Raji (cell line): ENCODE results near the gene CSF2RB.

Experiments
- POLR2A ChIP-seq: IDR thresholded peaks from 2 replicates; pipeline ENCODE4 v1.6.1; 2011; ENCODE audit warnings: low read depth, low read length, control low read depth; ENCODE audit not compliant: insufficient read depth

The CSF2RB gene

DNA sequence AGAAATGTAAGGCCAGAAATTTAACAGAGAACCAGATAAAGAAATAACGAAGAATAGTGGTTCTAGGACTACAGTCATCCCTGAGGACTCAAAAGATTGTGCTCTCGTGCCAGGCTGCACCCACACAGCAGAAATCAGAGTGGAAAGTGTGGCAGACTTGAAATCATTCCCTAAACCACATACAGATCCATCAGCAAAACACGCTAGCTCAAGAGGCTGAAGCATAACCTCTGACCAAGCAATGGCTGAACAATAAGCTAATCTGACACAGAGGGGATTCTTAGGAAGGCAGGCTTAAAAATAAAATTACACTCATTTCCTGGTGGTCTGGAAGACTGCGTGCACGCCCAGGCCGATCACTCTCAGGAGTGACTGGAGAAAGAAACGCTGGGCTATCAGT is 33.7 kb upstream of the CSF2RB start:
- no peak for TF ChIP-seq POLR2A

DNA sequence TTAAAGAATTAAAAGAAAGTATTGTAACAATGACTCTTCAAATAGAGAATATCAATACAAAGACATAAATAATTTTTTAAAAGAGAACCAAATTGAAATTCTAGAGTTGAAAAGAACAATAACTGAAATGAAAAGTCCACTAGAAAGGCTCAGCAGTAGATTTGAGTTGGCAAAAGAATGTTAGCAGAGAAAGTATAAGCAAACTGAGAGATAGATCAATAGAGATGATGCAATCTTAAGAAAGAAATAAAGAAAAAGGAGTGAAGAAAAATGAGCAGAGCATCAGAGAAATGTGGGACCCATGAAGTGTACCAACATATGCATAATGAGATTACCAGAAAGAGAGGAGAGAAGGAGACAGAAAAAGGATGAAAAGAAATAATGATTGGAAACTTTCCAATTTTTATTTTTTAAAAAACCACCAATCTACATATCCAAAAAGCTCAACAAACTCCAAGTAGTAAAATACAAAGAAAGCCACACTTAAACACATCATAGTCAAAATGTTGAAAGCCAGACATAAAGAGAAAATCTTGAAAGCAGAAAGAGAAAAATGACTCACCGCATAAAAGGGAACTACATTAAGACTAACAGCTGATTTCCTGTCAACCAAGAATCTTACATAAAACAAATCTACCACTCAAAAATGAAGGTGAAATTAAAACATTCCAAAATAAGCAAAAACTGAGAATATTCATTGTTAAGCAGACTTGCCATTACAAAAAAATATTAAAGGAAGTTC is 31.8 kb upstream of the CSF2RB start:
- TF ChIP-seq POLR2A = no peak

DNA sequence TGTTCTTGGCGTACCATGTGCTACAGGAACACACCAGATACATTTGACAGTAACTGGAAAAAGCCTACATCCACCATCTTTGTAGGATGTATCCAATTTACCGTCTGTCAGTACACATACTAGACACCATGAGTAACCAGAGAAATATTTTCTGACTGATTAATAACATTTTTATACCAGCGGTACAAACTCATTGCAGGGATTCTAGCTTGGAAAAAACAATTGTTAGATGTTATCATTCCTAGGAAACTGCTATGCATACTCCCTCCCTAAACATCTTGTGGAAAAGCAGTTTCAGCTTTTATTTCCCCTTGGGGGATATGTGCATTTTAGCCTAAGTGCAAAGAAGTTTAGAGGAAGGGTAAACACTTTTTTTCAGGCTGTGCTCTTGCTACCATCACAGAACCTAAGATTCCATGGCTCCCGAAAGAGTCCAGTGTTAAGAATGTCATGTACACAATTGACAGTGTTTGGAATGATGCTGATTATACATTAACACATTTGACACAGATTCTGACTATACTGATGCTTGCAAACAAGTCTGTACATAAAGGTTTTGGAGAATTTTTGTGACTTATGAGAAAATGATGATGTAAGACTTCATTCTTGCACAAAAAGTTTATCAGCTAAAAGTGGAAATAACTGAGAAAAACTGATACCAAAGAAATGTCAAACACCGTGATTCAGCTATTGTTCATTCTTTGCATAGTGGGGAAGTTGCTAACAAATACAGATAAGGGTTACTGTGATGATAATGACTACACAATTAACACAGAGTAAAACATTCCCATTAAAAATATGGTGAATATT is 28.9 kb upstream of the CSF2RB start:
- TF ChIP-seq POLR2A = no peak

DNA sequence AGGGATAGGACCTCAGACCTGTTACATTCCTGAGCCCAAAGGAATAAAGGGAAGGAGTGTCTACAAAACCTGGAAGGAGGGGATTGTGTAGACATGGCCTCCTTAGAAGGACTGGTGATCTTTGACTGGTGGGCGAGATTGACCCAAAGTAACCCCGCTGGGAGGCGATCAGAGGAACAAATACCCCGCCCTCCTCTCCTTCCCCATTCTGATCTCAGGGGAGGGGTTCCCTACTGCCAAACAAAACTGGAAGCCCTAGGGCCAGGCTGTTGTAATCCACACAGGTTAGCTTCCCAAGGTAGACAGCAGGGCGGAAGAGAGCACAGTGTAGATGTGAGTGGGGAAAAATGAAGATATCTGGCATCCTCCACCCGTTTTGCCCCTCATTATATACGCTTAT is 28.0 kb upstream of the CSF2RB start:
- no peak for TF ChIP-seq POLR2A

DNA sequence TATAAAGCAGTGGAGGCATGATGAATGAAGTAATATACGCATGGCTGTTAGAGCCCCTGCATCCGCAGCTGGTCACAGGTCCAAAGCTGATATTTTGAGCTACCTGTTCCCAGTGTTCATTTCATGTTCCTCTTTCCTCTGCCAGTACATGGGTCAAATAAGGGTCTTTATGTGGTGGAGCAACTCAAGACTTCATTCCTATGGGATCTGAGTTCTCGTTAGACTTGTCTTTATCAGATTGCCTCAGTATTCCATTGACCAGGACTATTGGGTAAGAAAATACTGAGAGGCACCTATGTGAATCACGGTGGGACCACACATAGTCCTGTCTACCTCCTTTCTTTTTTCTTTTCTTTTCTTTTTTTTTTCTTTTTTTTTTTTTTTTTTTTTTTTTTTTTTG is 27.4 kb upstream of the CSF2RB start:
- TF ChIP-seq POLR2A = no peak

DNA sequence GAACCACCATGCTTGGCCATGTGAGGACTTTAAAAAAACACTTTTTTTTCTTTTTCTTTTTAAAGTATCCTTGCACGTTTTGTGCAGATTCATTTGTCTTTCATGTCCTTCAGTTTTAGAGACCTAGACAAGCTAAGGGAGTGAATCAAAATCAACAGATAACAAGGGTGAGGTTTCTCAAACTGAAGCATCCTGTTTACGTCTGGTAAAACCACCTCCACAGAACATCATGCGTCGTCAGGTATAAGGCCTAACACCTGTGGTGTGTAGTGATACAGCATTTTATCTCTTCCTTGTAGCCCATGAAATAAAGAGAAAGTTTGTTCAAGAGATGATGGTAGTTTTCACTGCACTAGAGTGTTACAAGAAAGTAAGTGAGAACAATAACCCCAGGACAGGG is 26.3 kb upstream of the CSF2RB start:
- TF ChIP-seq POLR2A = no peak

DNA sequence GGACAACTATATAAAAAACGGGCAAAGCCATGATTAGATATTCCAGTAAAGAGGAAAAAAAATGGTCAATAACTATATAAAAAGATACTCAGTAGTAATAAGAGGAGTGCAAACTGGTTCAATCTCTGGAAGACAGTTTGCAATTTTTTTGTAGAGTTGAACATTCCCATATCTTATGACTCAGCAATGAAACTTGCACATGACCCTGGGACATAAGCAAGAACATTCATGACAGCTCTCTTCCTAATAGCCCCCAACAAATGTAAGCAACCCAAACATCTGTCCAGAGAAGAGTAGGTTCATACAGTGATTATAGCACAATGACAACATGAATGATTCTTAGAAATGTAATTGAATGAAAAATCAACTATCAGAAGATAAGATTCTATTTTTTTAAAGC is 21.8 kb upstream of the CSF2RB start:
- TF ChIP-seq POLR2A = no peak

DNA sequence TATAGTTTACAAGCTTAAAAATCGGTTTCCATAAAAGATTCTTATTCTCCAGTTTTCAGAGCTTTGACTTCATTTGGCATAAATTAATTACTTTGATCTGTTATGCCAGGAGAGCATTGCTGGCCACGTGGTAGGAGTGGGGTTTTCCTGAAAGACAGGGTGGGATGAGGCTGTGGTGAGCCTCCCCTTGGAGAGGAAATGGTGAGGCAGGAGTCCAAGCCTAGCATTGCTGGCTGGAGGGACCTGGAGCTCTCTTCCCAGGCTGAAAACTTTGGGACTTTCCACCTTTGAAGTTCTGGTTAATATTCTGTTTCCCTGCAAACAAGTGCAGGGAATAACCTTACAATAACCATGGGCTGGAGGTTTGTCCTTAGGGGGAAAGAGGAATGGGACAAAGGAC is 21.1 kb upstream of the CSF2RB start:
- TF ChIP-seq POLR2A = no peak

DNA sequence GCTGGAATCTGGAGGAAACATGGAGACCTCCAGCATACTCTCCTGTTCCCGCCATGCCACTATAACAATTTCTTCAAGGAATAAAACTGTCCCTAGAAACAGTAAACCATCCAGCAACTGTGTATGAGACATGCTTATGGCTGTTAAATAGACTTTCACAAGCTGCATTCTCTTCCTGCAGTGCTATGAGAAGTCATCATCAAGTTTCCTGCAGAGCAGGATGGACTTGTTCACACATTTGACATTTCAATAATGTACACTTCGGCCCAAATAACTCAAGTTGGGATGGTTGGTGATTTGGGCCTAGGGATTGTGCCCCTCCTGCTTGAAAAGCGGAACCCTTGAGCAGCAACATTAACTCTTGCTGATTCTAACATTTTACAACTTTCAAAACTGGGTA is 20.2 kb upstream of the CSF2RB start:
- no peak for TF ChIP-seq POLR2A

DNA sequence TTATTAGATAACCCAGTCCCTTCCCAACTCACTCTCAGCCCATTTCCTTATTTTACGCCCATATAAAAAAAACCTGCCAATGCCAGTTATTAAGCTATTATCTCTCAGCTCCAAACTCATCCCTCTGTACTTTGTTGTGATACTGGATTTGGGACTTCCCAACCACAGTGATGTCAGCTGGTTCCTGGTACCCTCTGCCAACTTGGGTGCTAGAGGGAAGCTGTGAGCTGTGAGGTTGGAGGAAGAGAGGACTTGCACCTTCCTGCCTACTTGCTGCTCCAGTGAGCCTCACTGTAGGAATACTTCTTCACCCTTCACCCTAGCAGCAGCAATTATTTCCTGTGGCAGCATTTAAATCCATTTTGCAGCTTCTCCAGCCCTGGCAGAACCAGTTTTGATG is 19.2 kb upstream of the CSF2RB start:
- no peak for TF ChIP-seq POLR2A

DNA sequence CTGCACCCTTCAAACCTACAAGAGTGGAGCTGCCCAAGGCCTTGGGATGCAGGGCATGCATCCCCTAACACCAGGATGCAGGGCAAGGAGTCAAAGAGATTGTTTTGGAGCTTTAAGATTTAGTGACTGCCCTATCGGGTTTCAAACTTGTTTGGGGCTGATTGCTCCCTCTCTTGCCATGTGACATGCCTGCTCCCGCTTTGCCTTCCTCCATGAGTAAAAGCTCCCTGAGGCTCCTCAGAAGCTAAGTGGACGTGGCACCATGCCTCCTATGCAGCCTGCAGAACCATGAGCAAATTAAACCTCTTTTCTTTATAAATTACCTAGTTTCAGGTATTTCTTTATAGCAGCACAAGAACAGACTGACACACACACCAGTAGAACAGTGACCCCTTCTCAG is 15.8 kb upstream of the CSF2RB start:
- no peak for TF ChIP-seq POLR2A

DNA sequence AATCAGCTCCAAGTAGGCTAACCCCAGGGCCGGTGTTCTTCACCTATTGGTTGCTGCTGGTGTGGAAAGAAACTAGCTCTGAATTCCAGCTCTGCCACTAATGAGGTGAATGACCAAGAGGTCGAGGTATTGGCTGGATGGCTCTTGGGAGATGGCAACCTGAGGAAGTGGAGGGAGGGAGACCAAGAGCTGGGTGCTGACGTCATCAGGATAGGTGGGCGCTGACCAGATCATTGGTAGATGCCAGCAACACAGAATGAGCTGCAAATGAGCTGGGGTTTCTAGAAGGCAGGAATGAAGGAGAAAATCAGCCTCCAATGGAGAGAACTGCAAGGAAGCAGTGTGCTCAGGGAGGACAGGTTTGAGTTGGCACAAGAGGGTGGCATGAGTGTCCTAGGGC is 14.7 kb upstream of the CSF2RB start:
- TF ChIP-seq POLR2A = no peak

DNA sequence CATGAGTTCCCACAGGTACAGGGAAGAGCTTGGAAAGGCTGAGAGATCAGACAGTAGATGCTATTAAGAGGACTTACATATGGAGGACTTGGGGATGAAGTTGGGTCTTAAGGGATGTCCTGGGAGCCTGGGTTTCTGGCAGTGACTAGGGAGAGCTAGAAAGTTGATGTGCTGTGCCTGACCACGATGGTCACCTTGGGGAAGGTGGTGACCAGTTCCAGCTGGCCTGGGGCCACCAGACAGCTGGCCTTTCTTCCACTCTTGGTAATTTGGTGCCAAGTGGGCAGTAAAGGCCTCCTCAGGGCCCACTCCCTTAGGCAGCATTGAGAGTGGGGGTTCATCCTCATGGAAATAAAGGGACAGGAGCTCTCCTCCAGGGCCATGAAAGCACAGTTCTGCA is 13.9 kb upstream of the CSF2RB start:
- TF ChIP-seq POLR2A = no peak

DNA sequence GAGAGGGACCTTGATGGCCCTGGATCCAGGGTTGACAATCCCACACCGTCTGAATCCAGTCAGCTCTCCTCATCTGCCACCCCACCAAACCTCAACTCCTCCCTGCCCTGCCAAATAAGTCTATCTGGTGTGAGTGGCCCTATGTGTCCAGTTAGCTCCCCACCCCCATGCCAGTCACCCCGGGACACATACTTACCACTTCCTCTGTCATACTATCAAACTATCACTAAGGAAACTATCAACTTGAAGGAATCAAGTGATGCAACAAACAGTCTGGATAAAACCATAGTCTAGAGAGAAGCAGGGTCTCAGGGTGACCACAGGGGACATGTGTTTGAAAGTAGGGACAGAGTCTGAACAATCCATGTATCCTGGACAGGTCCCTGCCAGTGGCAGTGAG is 13.2 kb upstream of the CSF2RB start:
- TF ChIP-seq POLR2A = no peak

DNA sequence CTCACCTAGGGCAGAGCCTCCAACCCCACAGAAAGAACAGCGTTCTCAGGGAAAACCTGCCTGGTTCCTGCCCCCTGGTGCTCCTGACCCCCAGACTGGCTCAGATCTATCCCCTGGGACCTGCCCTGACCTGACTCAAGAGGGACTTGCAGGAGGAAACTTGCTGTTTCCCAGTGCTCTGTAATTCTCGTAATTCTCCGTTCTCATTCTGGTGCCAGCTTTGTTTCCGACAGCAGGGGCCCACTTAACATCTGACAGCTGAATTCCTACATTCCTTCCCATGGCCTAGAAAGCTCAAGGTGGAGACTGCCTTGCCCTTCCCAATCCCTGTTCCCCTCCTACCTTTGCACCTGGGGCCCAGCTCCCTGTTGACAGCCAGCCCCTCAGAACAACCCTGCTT is 12.5 kb upstream of the CSF2RB start:
- no peak for TF ChIP-seq POLR2A

DNA sequence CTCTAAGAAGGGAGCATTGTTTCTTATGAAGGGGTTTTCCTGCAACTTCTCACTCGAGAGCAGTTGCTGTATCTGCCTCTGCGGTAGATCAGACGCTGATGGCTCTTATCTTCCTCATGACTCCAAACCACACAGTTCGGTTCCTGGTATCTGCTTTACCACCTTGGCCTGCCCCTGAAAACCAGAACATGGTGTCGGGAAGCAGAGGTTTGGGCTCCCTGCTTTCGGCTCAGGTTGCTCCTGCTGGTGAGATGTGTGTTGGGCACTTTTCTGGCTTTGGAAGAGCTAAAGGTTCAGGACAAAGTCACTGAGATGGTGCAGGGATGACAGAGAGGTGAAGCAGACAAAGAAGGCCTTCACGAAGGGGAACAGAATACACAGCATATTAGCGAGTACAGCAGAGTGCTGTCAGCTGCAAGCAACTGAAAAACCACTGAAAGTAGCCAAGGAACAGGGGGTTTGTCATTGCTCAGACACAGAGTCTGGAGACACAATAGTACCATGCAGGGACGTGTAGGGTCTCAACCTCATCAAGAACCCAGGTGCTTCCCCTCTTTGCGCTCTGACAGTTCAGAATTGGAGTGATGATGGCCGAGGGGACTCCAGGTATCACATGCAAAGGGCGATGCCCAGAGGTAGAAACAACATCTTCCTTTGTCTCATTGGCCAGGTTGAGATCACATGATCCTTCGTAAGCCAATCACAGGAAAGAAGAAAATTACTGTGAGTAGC is 11.9 kb upstream of the CSF2RB start:
- TF ChIP-seq POLR2A = no peak
